GM12891 (cell line): Measurements from ENCODE around the gene NAA15.
"Not testable (repeated sequence)": the region's sequence is repeated elsewhere in the genome, so short reads cannot be mapped to it uniquely, and the experiment has no call there.

Source experiments
- DNase-seq: peaks from one replicate; pipeline ENCODE4 v3.0.0; 2011; ENCODE audit warnings: low spot score; ENCODE audit not compliant: insufficient read length
- FAIRE-seq: peaks from 2 replicates; lab custom pipeline; 2011; peaks lifted over from hg19 to GRCh38; lab: Jason Lieb, UNC
- PAX5 ChIP-seq: IDR thresholded peaks from 2 replicates; pipeline ENCODE4 v1.6.1; 2011; ENCODE audit warnings: low read length, moderate library complexity, mild to moderate bottlenecking; ENCODE audit not compliant: insufficient read depth, severe bottlenecking
- POLR2A ChIP-seq: IDR thresholded peaks from 2 replicates; pipeline ENCODE4 v1.6.1; 2011; ENCODE audit warnings: low read depth, low read length, control low read depth
- POLR2AphosphoS5 ChIP-seq: IDR thresholded peaks from 2 replicates; pipeline ENCODE4 v1.6.1; 2011; ENCODE audit warnings: low read depth, low read length, control low read depth
- POU2F2 ChIP-seq: IDR thresholded peaks from 2 replicates; pipeline ENCODE4 v1.6.1; 2011; ENCODE audit warnings: low read depth, mild to moderate bottlenecking, control low read depth, low read length, moderate library complexity
- SPI1 ChIP-seq: IDR thresholded peaks from 2 replicates; pipeline ENCODE4 v1.6.1; 2011; ENCODE audit warnings: low read depth, low read length, control low read depth
- TAF1 ChIP-seq: IDR thresholded peaks from 2 replicates; pipeline ENCODE4 v1.6.1; 2011; ENCODE audit warnings: low read depth, low read length, control low read depth

Gene NAA15

DNA sequence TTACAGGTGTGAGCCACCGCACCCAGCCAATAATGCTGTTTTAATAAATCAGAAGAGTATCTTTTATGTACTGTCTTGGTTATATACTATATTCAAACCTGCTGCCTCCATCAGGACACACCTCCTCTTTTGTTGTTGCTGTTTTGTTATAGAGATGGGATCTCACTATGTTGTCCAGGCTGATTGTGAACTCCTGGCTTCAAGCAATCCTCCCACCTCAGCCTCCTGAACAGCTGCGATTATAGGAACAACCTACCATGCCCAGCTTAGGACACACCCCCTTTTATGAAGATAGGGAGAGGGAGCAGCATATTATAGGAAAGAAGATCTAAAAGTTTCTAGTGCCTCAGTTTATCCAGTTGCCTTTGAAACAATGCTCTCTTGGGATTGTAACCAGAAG lies 90.4 kb downstream of the NAA15 start:
- FAIRE-seq (no peak), DNase-seq (no peak)
- TF ChIP-seq POLR2A: no peak
- TF ChIP-seq TAF1: no peak
- TF ChIP-seq SPI1: no peak

DNA sequence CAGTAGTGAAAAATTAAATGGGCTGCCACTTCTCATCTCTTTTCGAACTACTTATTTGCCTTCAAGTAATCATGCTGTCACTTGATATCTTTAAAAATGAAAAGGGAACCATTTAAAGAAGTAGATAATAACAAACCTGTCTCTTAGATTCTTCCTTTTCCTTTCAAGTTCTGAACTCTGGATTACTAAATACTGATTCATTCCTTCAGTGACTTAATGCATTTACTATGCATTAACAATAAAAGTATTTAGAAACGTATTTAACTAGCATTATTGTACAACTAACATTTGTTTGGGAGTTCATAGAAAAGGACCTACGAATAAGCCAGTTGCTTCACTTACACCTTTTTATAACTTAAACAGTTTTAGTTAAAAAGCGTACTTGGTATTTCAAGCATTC lies 91.5 kb downstream of the NAA15 start:
- TF ChIP-seq POLR2AphosphoS5: no peak
- TF ChIP-seq TAF1: no peak
- no peak for TF ChIP-seq SPI1
- no peak for TF ChIP-seq POLR2A
- no peak for TF ChIP-seq POU2F2
- no peak for TF ChIP-seq PAX5
- FAIRE-seq (no peak), DNase-seq (no peak)

DNA sequence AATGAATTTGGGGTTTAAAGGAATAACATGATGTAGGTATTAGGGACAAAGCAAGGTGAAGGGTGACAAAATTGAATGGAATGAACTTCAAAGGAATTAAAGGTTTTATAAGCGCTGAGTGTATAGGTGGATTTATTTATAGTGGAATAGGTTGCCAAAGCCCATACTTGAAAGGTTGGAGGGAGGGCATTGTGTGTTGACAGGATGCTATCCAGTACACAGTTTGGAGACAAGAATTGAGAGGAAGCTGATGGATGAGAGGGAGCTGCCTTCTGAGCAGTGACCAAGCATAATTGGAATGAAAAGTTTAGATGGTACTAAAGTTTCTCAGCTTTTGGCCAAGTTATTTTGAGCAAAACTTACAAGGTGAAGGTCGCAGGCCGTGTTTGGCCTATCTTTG lies 100.1 kb downstream of the NAA15 start:
- FAIRE-seq (no peak), DNase-seq (no peak)
- TF ChIP-seq POLR2AphosphoS5: no peak
- TF ChIP-seq POLR2A: peak; percentile 51; the same call in 1 of the 2 replicates
- TF ChIP-seq SPI1: no peak

DNA sequence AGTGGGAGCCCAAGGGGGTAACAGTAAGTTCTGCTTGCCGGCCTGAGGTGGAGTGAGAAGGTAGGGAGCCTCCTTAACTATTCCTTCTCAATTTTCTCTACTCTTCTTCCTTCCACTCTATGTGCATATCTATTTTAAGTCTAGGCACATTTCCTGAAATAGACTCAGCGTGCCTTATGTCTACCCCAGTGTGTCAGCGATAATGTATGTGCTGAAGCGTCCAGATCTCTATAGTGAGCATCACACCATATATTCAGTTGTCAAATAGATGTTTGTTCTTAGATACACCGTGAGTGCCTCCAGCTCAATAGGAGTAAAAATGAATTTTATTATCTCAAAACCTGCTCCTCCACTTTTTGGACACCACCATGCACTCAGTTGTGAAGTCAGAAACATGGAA lies 101.1 kb downstream of the NAA15 start:
- DNase-seq (no peak), FAIRE-seq (no peak)
- TF ChIP-seq PAX5: no peak
- TF ChIP-seq POU2F2: no peak
- no peak for TF ChIP-seq POLR2AphosphoS5
- no peak for TF ChIP-seq TAF1
- no peak for TF ChIP-seq POLR2A
- no peak for TF ChIP-seq SPI1

DNA sequence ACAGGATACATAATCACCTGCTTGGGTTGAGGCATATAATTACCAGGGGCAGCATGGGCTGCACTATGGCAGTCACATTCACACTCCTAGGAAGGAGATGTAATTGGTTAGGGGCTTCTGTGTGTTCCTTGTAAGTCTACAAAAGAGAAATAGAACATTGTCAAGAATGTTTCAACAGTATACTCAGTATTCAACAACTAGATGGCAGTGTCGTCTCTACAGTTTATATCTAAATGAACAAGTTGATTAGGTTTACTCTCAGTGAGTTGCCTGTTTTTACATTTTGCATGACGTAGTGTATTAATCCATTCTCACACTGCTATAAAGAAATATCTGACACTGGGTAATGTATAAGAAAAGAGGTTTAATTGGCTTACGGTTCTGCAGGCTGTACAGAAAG lies 102.2 kb downstream of the NAA15 start:
- FAIRE-seq: no peak
- DNase-seq: no peak
- TF ChIP-seq TAF1: no peak
- TF ChIP-seq PAX5: no peak
- TF ChIP-seq POLR2AphosphoS5: no peak
- no peak for TF ChIP-seq POLR2A
- no peak for TF ChIP-seq POU2F2
- no peak for TF ChIP-seq SPI1

DNA sequence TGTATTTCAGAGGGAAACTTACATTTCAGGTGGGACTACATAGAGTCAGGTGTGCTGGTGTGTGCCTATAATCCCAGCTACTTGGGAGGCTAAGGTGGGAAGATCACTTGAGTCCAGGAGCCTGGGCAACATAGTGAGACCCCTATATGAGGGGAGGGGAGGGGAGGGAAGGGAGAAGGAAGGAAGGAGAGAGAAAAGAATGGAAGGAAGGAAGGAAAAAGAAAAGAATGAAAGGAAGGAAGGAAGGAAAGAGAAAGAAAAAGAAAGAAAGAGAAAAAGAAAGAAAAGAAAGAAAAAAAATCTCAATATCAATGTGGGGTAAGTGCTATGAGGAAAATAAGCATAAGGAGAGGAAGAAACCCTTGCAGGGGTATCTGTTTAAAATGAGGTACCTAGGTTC lies 109.0 kb downstream of the NAA15 start:
- TF ChIP-seq PAX5 (no peak), SPI1 (no peak), POLR2A (no peak), POU2F2 (no peak), TAF1 (no peak), POLR2AphosphoS5 (no peak)
- no peak for DNase-seq
- FAIRE-seq: no peak

DNA sequence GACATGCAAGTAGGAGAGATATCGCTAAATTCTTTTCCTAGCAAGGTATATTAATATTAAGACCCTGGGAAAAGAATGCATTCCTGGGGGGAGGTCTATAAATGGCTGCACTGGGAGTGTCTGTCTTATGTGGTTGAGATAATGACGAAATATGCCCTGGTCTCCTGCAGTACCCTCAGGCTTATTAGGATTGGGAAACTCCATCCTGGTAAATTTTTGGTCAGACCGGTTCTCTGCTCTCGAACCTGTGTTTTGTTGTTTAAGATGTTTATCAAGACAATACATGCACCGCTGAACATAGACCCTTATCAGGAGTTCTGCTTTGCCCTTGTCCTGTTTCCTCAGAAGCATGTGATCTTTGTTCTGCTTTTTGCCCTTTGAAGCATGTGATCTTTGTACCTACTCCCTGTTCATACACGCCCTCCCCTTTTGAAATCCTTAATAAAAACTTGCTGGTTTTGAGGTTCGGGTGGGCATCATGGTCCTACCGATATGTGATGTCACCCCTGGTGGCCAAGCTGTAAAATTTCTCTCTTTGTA lies 113.4 kb downstream of the NAA15 start:
- not testable (repeated sequence) for DNase-seq, FAIRE-seq

DNA sequence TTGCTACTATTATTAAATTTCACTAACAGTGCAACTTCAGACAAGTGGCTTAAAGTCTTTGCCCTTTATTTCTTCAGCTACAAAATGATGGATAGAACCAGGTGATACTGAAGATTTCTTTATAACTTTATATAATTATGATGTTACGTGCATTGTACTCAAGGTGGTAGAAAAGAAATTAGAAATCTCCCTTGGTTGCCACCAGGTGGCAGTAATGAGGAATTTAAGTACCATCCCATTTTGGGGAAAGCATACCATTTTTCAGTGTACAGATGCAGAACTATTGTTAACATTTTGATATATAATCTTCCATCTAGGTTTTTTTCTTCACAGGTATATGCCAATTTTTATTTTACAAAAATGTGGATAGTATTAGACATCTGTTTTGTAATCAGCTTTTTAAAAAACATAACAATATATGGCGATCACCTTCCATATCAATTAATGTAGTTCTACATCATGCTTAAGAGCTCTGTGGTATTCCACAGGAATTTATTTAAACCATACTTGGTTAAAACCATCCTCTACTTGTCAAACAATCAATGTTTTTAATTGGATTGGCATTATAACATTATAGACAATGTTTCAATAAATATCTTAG lies 114.9 kb downstream of the NAA15 start:
- no peak for DNase-seq
- FAIRE-seq: no peak
- TF ChIP-seq SPI1 (no peak), PAX5 (no peak), POU2F2 (no peak), TAF1 (no peak), POLR2A (no peak), POLR2AphosphoS5 (no peak)

DNA sequence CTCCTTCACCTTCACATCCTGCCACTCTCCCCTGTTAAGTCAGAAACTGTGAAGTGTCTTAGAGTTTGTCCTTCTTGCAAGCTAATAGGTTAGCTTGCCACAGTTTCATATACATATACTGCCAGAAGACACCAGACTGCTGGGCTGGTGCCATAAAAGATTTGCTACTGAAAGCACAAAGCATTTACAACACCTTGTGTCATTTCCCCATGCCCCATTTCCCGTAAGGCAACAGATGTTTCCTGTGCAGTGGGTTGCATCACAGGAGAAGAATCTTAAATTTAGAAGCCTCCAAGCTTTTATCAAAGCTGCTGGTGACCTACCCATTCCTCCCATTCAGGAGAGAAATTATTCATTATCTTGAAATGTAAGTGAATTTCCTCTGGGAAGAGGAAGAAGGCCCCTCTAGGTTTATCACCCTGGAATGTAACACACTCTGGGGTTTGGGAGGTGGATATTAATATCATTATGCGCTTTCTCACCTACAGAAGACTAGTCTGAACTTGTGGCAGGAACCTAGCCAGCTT lies 118.1 kb downstream of the NAA15 start:
- TF ChIP-seq PAX5 (no peak), TAF1 (no peak), POU2F2 (no peak), POLR2A (no peak), POLR2AphosphoS5 (no peak), SPI1 (no peak)
- DNase-seq: no peak
- peak; percentile 92 for FAIRE-seq

DNA sequence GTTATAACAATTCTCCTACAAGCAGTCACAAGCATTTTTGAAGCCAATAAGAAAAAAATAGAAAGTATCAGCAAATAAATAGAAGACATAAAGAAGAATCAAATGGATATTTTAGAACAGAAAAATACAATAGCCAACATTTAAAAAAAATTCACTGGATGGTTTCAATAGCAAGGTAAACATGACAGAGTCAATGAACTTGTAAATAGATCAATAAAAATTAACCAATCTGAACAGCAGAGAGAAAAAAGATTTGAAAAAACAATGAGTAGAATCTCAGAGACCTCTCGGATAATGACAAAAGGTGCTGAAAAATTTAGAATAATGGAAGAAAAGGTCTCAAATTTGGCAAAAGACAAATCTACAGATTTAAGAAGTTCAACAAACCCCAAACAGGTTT lies 119.3 kb downstream of the NAA15 start:
- no peak for DNase-seq
- FAIRE-seq: no peak
- TF ChIP-seq POLR2AphosphoS5: no peak

DNA sequence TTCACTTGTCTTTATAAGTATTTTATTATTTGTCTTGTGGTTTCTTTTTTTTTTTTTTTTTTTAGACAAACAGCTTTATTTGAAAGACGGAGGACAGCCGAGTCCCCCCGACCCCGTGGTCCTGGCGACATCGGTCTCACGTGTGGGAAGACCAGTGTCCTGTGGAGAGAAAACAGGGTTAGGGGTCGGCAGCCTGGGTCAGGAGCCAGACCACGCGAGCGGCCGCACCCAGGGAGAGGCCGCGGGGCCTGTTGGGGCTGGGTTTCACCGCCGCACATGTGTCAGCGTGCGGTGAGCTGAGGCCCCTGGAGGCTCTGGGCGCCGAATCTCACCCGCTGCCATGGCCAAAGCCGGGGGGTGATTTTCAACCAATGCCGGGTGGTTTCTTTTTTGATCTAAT lies 134.8 kb downstream of the NAA15 start:
- no peak for FAIRE-seq
- TF ChIP-seq POLR2AphosphoS5 (no peak), POLR2A (no peak), SPI1 (no peak)

More for the DNA sequence above, 134.8 kb downstream of the NAA15 start:
- no peak for DNase-seq
